HFF-Myc (cell line): ENCODE measurements around the gene CCDC195.

Experiments used
- DNase-seq: peaks from one replicate; pipeline ENCODE4 v3.0.0-alpha.2; 2011; ENCODE audit warnings: low read depth; ENCODE audit errors: extremely low read depth
- H3K4me3 ChIP-seq: replicated peaks from 2 replicates; pipeline ENCODE4 v1.5.1; 2011; ENCODE audit warnings: low read depth, mild to moderate bottlenecking, control low read depth, low read length
- TF ChIP-seq, protein P1 (sequence below): IDR thresholded peaks from 2 replicates; pipeline ENCODE4 v1.5.1; 2012; ENCODE audit warnings: mild to moderate bottlenecking, low read depth, low read length, control low read depth; ENCODE audit errors: missing control alignments

The CCDC195 gene

DNA sequence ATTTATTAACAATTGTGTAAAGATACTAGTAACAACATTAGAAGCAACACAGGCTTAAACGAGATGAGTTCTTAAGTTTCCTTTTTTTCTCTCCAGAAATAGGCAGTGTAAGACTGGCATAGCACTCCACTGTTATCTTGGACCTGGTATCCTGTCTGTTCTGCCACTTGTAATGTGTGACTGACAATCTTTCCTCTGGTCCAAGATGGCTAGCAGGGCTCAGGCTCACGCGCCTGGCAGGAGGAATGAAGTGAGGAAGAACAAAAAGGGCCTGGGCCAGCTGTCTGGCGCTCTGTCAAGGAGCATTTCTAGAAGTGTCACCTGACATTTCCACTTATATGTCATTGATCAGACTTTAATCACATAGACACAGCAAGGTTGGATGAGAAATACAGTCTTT lies 31.6 kb upstream of the CCDC195 start:
- H3K4me3 ChIP-seq, result no peak overlapping the region
- TF ChIP-seq, protein P1, sequence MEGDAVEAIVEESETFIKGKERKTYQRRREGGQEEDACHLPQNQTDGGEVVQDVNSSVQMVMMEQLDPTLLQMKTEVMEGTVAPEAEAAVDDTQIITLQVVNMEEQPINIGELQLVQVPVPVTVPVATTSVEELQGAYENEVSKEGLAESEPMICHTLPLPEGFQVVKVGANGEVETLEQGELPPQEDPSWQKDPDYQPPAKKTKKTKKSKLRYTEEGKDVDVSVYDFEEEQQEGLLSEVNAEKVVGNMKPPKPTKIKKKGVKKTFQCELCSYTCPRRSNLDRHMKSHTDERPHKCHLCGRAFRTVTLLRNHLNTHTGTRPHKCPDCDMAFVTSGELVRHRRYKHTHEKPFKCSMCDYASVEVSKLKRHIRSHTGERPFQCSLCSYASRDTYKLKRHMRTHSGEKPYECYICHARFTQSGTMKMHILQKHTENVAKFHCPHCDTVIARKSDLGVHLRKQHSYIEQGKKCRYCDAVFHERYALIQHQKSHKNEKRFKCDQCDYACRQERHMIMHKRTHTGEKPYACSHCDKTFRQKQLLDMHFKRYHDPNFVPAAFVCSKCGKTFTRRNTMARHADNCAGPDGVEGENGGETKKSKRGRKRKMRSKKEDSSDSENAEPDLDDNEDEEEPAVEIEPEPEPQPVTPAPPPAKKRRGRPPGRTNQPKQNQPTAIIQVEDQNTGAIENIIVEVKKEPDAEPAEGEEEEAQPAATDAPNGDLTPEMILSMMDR, result no peak
- no peak for DNase-seq

DNA sequence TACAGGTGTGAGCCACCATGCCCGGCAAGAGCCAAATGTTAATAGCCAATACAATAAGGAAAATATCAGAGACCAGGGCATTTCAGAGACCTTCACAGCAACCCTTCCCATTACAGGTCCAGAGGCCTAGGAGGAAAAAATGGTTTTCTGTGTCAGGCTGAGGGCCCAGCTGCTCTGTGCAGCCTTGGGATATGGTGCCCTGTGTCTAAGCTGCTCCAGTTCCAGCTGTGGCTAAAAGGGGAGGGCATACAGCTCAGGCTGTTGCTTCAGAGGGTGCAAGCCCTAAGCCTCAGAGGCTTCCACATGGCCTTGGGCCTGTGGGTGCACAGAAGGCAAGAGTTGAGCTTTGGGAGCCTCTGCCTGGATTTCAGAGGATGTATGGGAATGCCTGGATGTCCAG lies 20.1 kb upstream of the CCDC195 start:
- H3K4me3 ChIP-seq, result no peak overlapping the region
- TF ChIP-seq, protein P1, result no peak
- no peak for DNase-seq

DNA sequence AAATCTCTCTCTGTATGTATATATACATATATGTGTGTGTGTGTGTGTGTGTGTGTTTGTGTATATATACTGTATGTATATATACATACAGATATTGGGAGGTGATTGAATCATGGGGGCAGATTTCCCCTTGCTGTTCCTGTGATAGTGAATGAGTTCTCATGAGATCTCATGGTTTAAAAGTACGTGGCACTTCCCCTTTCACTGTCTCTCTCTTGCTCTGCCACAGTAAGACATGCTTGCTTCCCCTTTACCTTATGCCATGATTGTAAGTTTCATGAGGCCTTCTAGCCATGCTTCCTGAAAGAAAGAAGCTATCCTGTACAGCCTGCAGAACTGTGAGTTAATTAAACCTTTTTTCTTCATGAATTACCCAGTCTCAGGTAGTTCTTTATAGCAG lies 18.8 kb upstream of the CCDC195 start:
- DNase-seq, result no peak
- H3K4me3 ChIP-seq, result no peak overlapping the region
- TF ChIP-seq, protein P1, result no peak

GRCh38 chr2:224731665-224732064 lies 15.5 kb upstream of the CCDC195 start:
- no peak for DNase-seq
- H3K4me3 ChIP-seq, result no peak overlapping the region
- TF ChIP-seq, protein P1, result no peak

DNA sequence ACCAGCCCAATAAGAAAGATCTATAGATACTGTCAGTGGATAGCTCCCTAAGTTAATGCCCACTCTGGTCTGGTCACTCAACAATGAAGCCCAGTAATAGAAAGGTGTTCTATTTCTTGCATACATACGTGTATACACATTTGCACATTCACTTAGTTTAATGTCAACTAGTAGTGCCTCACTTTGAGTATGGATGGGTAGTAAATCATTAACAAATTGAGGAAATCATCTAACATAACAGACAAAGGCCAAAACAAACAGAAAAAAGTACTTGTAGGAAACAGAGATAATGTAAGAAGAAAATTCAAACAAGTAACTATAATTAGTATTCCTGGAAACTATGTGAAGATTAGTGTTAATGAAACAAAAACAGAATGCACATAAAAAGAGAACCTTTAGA lies 13.3 kb upstream of the CCDC195 start:
- TF ChIP-seq, protein P1, result no peak
- no peak overlapping the region for H3K4me3 ChIP-seq

GRCh38 chr2:224724331-224724730 lies 8.2 kb upstream of the CCDC195 start:
- TF ChIP-seq, protein P1, result no peak
- no peak for DNase-seq
- no peak overlapping the region for H3K4me3 ChIP-seq

More for the DNA sequence above, 13.3 kb upstream of the CCDC195 start:
- DNase-seq, result no peak

GRCh38 chr2:224723586-224724217 lies 7.5 kb upstream of the CCDC195 start:
- DNase-seq, result no peak
- TF ChIP-seq, protein P1, result no peak

More at GRCh38 chr2:224723586-224724217, 7.5 kb upstream of the CCDC195 start:
- H3K4me3 ChIP-seq, result no peak overlapping the region
